HEK293 (cell line): Measurements from ENCODE around the gene PCNX4.

Experiments used
- CTCF ChIA-PET: fragments of 350-600 bp; formaldehyde crosslinking; extraction: SDS; loops from one replicate; lab custom pipeline; 2021; ENCODE audit warnings: antibody characterized with exemption; lab: Yijun Ruan, JAX
- POLR2A ChIA-PET: fragments of 300-600 bp; formaldehyde crosslinking; extraction: SDS; loops from one replicate; lab custom pipeline; 2020; ENCODE audit warnings: antibody characterized with exemption, inconsistent platforms; lab: Yijun Ruan, JAX
- H3K27ac ChIP-seq: fragments of 200-500 bp; sonication (Bioruptor generic); 2 replicates; pipeline ENCODE4 v1.5.1; 2014; ENCODE audit warnings: low read depth, low read length, control low read depth, inconsistent platforms; ENCODE audit errors: extremely low read depth
- H3K36me3 ChIP-seq, 2 experiments: fragments of 200-500 bp in 1 of 2; sonication (Bioruptor generic) in 1 of 2; 1 replicate in 1 of 2; 2 replicates in 1 of 2; pipeline ENCODE4 v1.5.1; 2014 to 2017; ENCODE audit warnings: inconsistent platforms in 2 of 2, low read length in 2 of 2; ENCODE audit not compliant: control insufficient read depth in 2 of 2, insufficient read depth in 1 of 2
- H3K4me1 ChIP-seq: fragments of 200-500 bp; sonication (Bioruptor generic); 2 replicates; pipeline ENCODE4 v1.5.1; 2014; ENCODE audit warnings: mild to moderate bottlenecking, low read length, inconsistent platforms; ENCODE audit not compliant: control insufficient read depth, insufficient read depth
- H3K4me3 ChIP-seq: 2 replicates; pipeline ENCODE4 v1.5.1; 2011; ENCODE audit warnings: low read depth, mild to moderate bottlenecking, control low read depth, low read length, moderate library complexity
- H3K9me3 ChIP-seq: fragments of 200-500 bp; sonication (Bioruptor generic); 2 replicates; pipeline ENCODE4 v1.5.1; 2014; ENCODE audit warnings: low read depth, low read length, inconsistent platforms; ENCODE audit not compliant: control insufficient read depth, insufficient read depth
- BCL11B ChIP-seq: fragments of 450-650 bp; formaldehyde crosslinking; IDR thresholded peaks from 2 replicates; pipeline ENCODE4 v1.5.1; 2016; ENCODE audit warnings: low read depth, missing biosample characterization, missing genetic modification characterization
- GFI1B ChIP-seq: fragments of 450-650 bp; formaldehyde crosslinking; IDR thresholded peaks from 2 replicates; pipeline ENCODE4 v1.5.1; 2016; ENCODE audit warnings: missing biosample characterization, missing genetic modification characterization
- HOXD13 ChIP-seq: sonication (generic); formaldehyde crosslinking; IDR thresholded peaks from 2 replicates; pipeline ENCODE4 v1.8.0; 2022; ENCODE audit warnings: missing genetic modification reagents, borderline replicate concordance
- KLF1 ChIP-seq: fragments of 450-650 bp; formaldehyde crosslinking; IDR thresholded peaks from 2 replicates; pipeline ENCODE4 v1.5.1; 2016; ENCODE audit warnings: missing biosample characterization, missing genetic modification characterization
- MZF1 ChIP-seq: fragments of 450-650 bp; formaldehyde crosslinking; IDR thresholded peaks from 2 replicates; pipeline ENCODE4 v1.5.1; 2017; ENCODE audit warnings: missing biosample characterization, missing genetic modification characterization, borderline replicate concordance
- SETDB1 ChIP-seq: IDR thresholded peaks from one replicate; pipeline ENCODE4 v1.6.1; 2017; ENCODE audit warnings: mild to moderate bottlenecking, low read length, moderate library complexity, mixed read lengths; ENCODE audit not compliant: insufficient read length
- SP7 ChIP-seq: fragments of 450-650 bp; formaldehyde crosslinking; IDR thresholded peaks from 2 replicates; pipeline ENCODE4 v1.5.1; 2016; ENCODE audit warnings: missing biosample characterization, missing genetic modification characterization
- ZBTB7A ChIP-seq: fragments of 450-650 bp; formaldehyde crosslinking; IDR thresholded peaks from 2 replicates; pipeline ENCODE4 v1.5.1; 2016; ENCODE audit warnings: low read depth, missing biosample characterization, missing genetic modification characterization
- ZBTB8A ChIP-seq: fragments of 450-650 bp; formaldehyde crosslinking; IDR thresholded peaks from 2 replicates; pipeline ENCODE4 v1.5.1; 2016; ENCODE audit warnings: missing biosample characterization, missing genetic modification characterization
- ZNF112 ChIP-seq: fragments of 450-650 bp; formaldehyde crosslinking; IDR thresholded peaks from 2 replicates; pipeline ENCODE4 v1.5.0; 2017; ENCODE audit warnings: missing biosample characterization, missing genetic modification characterization
- ZNF140 ChIP-seq: fragments of 450-650 bp; formaldehyde crosslinking; IDR thresholded peaks from 2 replicates; pipeline ENCODE4 v1.5.1; 2016; ENCODE audit warnings: missing biosample characterization, missing genetic modification characterization
- ZNF146 ChIP-seq: fragments of 450-650 bp; formaldehyde crosslinking; IDR thresholded peaks from 2 replicates; pipeline ENCODE4 v1.5.1; 2016; ENCODE audit warnings: missing biosample characterization, missing genetic modification characterization
- ZNF18 ChIP-seq: fragments of 450-650 bp; formaldehyde crosslinking; IDR thresholded peaks from 2 replicates; pipeline ENCODE4 v1.5.1; 2016; ENCODE audit warnings: missing biosample characterization, missing genetic modification characterization
- ZNF19 ChIP-seq: fragments of 450-650 bp; formaldehyde crosslinking; IDR thresholded peaks from 2 replicates; pipeline ENCODE4; 2016; ENCODE audit warnings: missing biosample characterization, missing genetic modification characterization, low read depth
- ZNF302 ChIP-seq: fragments of 450-650 bp; formaldehyde crosslinking; IDR thresholded peaks from 2 replicates; pipeline ENCODE4 v1.5.1; 2016; ENCODE audit warnings: missing biosample characterization, missing genetic modification characterization, low read depth
- ZNF354C ChIP-seq: fragments of 450-650 bp; formaldehyde crosslinking; IDR thresholded peaks from 2 replicates; pipeline ENCODE4 v1.5.1; 2016; ENCODE audit warnings: missing biosample characterization, missing genetic modification characterization, low read depth, borderline replicate concordance
- ZNF366 ChIP-seq: fragments of 450-650 bp; formaldehyde crosslinking; conservative IDR thresholded peaks from 2 replicates; pipeline ENCODE4 v1.5.1; 2016; ENCODE audit warnings: missing biosample characterization, missing genetic modification characterization
- ZNF529 ChIP-seq: fragments of 450-650 bp; formaldehyde crosslinking; IDR thresholded peaks from 2 replicates; pipeline ENCODE4 v1.5.1; 2017; ENCODE audit warnings: missing genetic modification characterization, missing biosample characterization; ENCODE audit not compliant: insufficient replicate concordance
- ZNF571 ChIP-seq: fragments of 450-650 bp; formaldehyde crosslinking; IDR thresholded peaks from 2 replicates; pipeline ENCODE4 v1.5.0; 2017; ENCODE audit warnings: missing biosample characterization, missing genetic modification characterization
- ZNF585B ChIP-seq: fragments of 450-650 bp; formaldehyde crosslinking; IDR thresholded peaks from 2 replicates; pipeline ENCODE4 v1.5.1; 2016; ENCODE audit warnings: missing biosample characterization, missing genetic modification characterization
- ZNF623 ChIP-seq: fragments of 450-650 bp; formaldehyde crosslinking; IDR thresholded peaks from 2 replicates; pipeline ENCODE4 v1.5.1; 2016; ENCODE audit warnings: missing biosample characterization, missing genetic modification characterization
- ZNF677 ChIP-seq: fragments of 450-650 bp; IDR thresholded peaks from 2 replicates; pipeline ENCODE4 v1.5.0; 2018; ENCODE audit warnings: missing biosample characterization, mild to moderate bottlenecking, missing genetic modification characterization, moderate library complexity
- ZNF768 ChIP-seq: fragments of 450-650 bp; formaldehyde crosslinking; IDR thresholded peaks from 2 replicates; pipeline ENCODE4 v1.5.1; 2018; ENCODE audit warnings: missing biosample characterization, mild to moderate bottlenecking, missing genetic modification characterization
- ZNF837 ChIP-seq: fragments of 450-650 bp; formaldehyde crosslinking; IDR thresholded peaks from 2 replicates; pipeline ENCODE4 v1.5.1; 2016; ENCODE audit warnings: missing biosample characterization, missing genetic modification characterization
- ZNF843 ChIP-seq: fragments of 450-650 bp; formaldehyde crosslinking; IDR thresholded peaks from 2 replicates; pipeline ENCODE4 v1.5.1; 2016; ENCODE audit warnings: missing biosample characterization, missing genetic modification characterization
- TF ChIP-seq, protein P1 (sequence below): fragments of 450-650 bp; formaldehyde crosslinking; IDR thresholded peaks from 2 replicates; pipeline ENCODE4 v1.5.1; 2016; ENCODE audit warnings: missing biosample characterization, missing genetic modification characterization
- TF ChIP-seq, protein P2 (sequence below): fragments of 450-650 bp; formaldehyde crosslinking; IDR thresholded peaks from 2 replicates; pipeline ENCODE4 v1.5.1; 2016; ENCODE audit warnings: missing biosample characterization, missing genetic modification characterization
- TF ChIP-seq, protein P3 (sequence below): fragments of 450-650 bp; formaldehyde crosslinking; IDR thresholded peaks from 2 replicates; pipeline ENCODE4; 2016; ENCODE audit warnings: missing biosample characterization, missing genetic modification characterization

PCNX4 gene

GRCh38 chr14:60199321-60199720 lies 107.6 kb downstream of the PCNX4 start:
- Histone ChIP-seq H3K4me3 (no peak overlapping the region), H3K9me3 (no peaks in the 10 kb centered on the region), H3K27ac (no peak overlapping the region), H3K4me1 (no peaks in the 10 kb centered on the region), H3K36me3 (no peaks in the 10 kb centered on the region)
- ChIA-PET CTCF (no interaction called here), POLR2A (no interaction called here)
- no peak for TF ChIP-seq SETDB1
- TF ChIP-seq ZBTB8A (tag by site-specific recombination): no peak
- TF ChIP-seq HOXD13 (CRISPR knock-in tag): no peak
- no peak for TF ChIP-seq ZNF768 (tag by site-specific recombination)
- no peak for TF ChIP-seq ZNF529 (tag by site-specific recombination)
- no peak for TF ChIP-seq ZNF843
- TF ChIP-seq BCL11B (tag by site-specific recombination): no peak
- TF ChIP-seq ZNF623 (tag by site-specific recombination): no peak
- TF ChIP-seq ZNF585B (tag by site-specific recombination): no peak
- TF ChIP-seq ZNF19: no peak
- no peak for TF ChIP-seq ZNF112
- no peak for TF ChIP-seq ZNF354C
- no peak for TF ChIP-seq ZNF146 (tag by site-specific recombination)
- no peak for TF ChIP-seq ZBTB7A (tag by site-specific recombination)
- no peak for TF ChIP-seq ZNF677 (tag by site-specific recombination)
- no peak for TF ChIP-seq ZNF18 (tag by site-specific recombination)

- Histone ChIP-seq H3K27ac (no peak overlapping the region), H3K4me1 (no peaks in the 10 kb centered on the region), H3K4me3 (no peak overlapping the region), H3K36me3 (no peaks in the 10 kb centered on the region), H3K9me3 (no peaks in the 10 kb centered on the region)
- ChIA-PET CTCF (no interaction called here), POLR2A (no interaction called here)
- TF ChIP-seq ZNF140 (tag by site-specific recombination) (no peak), KLF1 (no peak), GFI1B (tag by site-specific recombination) (no peak), ZNF146 (tag by site-specific recombination) (no peak), ZNF302 (tag by site-specific recombination) (no peak), SP7 (tag by site-specific recombination) (no peak), ZNF837 (tag by site-specific recombination) (no peak), ZNF366 (tag by site-specific recombination) (no peak), MZF1 (tag by site-specific recombination) (no peak), ZNF571 (tag by site-specific recombination) (no peak)
- TF ChIP-seq, protein P1, sequence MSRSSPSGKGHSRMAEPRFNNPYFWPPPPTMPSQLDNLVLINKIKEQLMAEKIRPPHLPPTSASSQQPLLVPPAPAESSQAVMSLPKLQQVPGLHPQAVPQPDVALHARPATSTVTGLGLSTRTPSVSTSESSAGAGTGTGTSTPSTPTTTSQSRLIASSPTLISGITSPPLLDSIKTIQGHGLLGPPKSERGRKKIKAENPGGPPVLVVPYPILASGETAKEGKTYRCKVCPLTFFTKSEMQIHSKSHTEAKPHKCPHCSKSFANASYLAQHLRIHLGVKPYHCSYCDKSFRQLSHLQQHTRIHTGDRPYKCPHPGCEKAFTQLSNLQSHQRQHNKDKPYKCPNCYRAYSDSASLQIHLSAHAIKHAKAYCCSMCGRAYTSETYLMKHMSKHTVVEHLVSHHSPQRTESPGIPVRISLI (tag by site-specific recombination): no peak
- TF ChIP-seq, protein P2, sequence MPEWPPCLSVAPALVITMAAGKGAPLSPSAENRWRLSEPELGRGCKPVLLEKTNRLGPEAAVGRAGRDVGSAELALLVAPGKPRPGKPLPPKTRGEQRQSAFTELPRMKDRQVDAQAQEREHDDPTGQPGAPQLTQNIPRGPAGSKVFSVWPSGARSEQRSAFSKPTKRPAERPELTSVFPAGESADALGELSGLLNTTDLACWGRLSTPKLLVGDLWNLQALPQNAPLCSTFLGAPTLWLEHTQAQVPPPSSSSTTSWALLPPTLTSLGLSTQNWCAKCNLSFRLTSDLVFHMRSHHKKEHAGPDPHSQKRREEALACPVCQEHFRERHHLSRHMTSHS (tag by site-specific recombination): no peak
- TF ChIP-seq, protein P3, sequence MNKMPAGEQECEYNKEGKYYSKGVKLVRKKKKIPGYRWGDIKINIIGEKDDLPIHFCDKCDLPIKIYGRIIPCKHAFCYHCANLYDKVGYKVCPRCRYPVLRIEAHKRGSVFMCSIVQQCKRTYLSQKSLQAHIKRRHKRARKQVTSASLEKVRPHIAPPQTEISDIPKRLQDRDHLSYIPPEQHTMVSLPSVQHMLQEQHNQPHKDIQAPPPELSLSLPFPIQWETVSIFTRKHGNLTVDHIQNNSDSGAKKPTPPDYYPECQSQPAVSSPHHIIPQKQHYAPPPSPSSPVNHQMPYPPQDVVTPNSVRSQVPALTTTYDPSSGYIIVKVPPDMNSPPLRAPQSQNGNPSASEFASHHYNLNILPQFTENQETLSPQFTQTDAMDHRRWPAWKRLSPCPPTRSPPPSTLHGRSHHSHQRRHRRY (tag by site-specific recombination): no peak
These were observed 112.5 kb downstream of the PCNX4 start for GRCh38 chr14:60204104-60204842.
